Naive B cell (primary cell): Measurements from ENCODE around the gene HID1. TPM values are rescaled to one million over a fixed set of nuclear protein-coding genes. Genes with fewer than 3 reads are reported as not detected.

ENCODE experiments used
- ATAC-seq, 2 donors: fragments of 150-1000 bp; cut with Tn5 transposase; 2 replicates each; pipeline ENCODE4 v1.10.0; 2021; ENCODE audit warnings: low read depth in 2 of 2, mild to moderate bottlenecking in 2 of 2, moderate library complexity in 2 of 2
- DNase-seq: peaks from one replicate; pipeline ENCODE4 v3.0.0; 2022
- H3K27ac Mint-ChIP-seq, 6 donors: one replicate each; pipeline ENCODE4 v1.8.0; 2020 to 2022; ENCODE audit warnings: mild to moderate bottlenecking in 6 of 6, mixed read lengths in 6 of 6, moderate library complexity in 5 of 6, inconsistent platforms in 2 of 6
- H3K27me3 Mint-ChIP-seq, 3 donors: one replicate each; pipeline ENCODE4 v1.8.0; 2021 to 2022; ENCODE audit warnings: mixed read lengths in 3 of 3, mild to moderate bottlenecking in 1 of 3
- H3K36me3 Mint-ChIP-seq, 2 donors: one replicate each; pipeline ENCODE4 v1.8.0; 2020 to 2022; ENCODE audit warnings: mixed read lengths in 2 of 2, inconsistent platforms in 1 of 2, mild to moderate bottlenecking in 1 of 2
- H3K4me1 Mint-ChIP-seq, 3 donors: one replicate each; pipeline ENCODE4 v1.8.0; 2020 to 2022; ENCODE audit warnings: mixed read lengths in 3 of 3, inconsistent platforms in 1 of 3, mild to moderate bottlenecking in 1 of 3, moderate library complexity in 1 of 3
- H3K4me3 Mint-ChIP-seq, 8 donors: one replicate each; pipeline ENCODE4 v1.8.0; 2020 to 2022; ENCODE audit warnings: mild to moderate bottlenecking in 8 of 8, mixed read lengths in 8 of 8, moderate library complexity in 8 of 8, inconsistent platforms in 2 of 8
- H3K9me3 Mint-ChIP-seq, 7 donors: one replicate each; pipeline ENCODE4 v1.8.0; 2020 to 2022; ENCODE audit warnings: mixed read lengths in 7 of 7, mild to moderate bottlenecking in 5 of 7, inconsistent platforms in 2 of 7, moderate library complexity in 1 of 7
- polyA plus RNA-seq, 6 donors: library from polyadenylated mRNA; unstranded; fragments of 300-500 nt; fragmentation: Illumina TruSeq; gene quantifications; one replicate each; pipeline ENCODE4 v1.2.3, GENCODE V29; 2021; ENCODE audit warnings: low read depth in 6 of 6

The HID1 gene
- polyA plus RNA-seq, 6 donors from 2014 or later, result 0.08 to 0.23 TPM; not detected in 4

DNA sequence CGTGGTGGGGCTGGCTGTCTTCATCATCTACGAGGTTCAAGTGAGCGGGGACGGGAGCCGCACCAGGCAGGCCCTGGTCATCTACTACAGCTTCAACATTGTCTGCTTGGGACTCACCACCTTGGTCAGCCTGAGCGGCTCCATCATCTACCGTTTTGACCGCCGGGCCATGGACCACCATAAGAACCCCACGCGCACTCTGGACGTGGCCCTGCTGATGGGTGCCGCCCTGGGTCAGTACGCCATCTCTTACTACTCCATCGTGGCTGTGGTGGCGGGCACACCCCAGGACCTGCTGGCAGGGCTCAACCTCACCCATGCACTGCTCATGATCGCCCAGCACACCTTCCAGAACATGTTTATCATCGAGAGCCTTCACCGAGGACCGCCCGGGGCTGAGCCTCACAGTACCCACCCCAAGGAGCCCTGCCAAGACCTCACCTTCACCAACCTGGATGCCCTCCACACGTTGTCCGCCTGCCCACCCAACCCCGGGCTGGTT, 42.0 kb downstream of the HID1 start:
- Mint-ChIP-seq H3K36me3 (no peaks in the 10 kb centered on the region), H3K27ac (peak overlapping the region in 1 of 6 donors; percentile 33), H3K9me3 (peaks cover 0 to 2% (median 0%) of the 10 kb centered on the region in 7 donors), H3K4me1 (peaks cover 0 to 3% (median 0%) of the 10 kb centered on the region in 3 donors), H3K27me3 (peaks cover 48 to 92% (median 82%) of the 10 kb centered on the region in 3 donors), H3K4me3 (peak overlapping the region in 1 of 8 donors; percentile 22)
- no peak for ATAC-seq
- DNase-seq, result no peak

DNA sequence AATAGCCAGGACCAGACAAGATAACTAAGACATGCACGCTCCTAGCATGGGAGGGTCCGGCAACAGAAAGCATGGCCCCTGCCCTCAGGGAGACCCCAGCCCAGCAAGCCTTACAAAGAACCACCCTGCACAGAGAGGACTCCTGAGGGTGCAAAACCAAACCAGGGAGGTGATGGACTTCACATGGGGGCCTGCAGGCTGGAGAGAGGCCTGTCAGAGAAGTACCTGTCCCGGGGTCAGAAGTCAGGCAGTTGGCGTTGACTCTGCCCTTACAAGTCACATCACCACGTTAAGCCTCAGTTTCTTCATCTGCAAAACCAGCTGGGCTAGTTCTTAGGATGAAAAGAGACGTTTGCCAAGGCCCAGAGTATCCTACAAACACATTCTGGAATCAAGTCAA, 43.8 kb downstream of the HID1 start:
- DNase-seq (no peak), ATAC-seq (no peak)
- Mint-ChIP-seq H3K4me3 (no peak overlapping the region), H3K4me1 (peaks cover 3 to 10% (median 9%) of the 10 kb centered on the region in 3 donors), H3K9me3 (peaks cover 0 to 2% (median 0%) of the 10 kb centered on the region in 7 donors), H3K27me3 (peaks cover 46 to 94% (median 89%) of the 10 kb centered on the region in 3 donors), H3K36me3 (no peaks in the 10 kb centered on the region), H3K27ac (no peak overlapping the region)

- peaks cover 34 to 96% (median 82%) of the 10 kb centered on the region in 3 donors for H3K27me3 Mint-ChIP-seq
- H3K9me3 Mint-ChIP-seq, result peaks cover 0 to 2% (median 0%) of the 10 kb centered on the region in 7 donors
- no peaks in the 10 kb centered on the region for H3K36me3 Mint-ChIP-seq
- DNase-seq, result no peak
- ATAC-seq, result no peak
- peak overlapping the region in 5 of 8 donors; percentile 19 to 75 (median 45) for H3K4me3 Mint-ChIP-seq
- H3K4me1 Mint-ChIP-seq, result peaks cover 13 to 17% (median 17%) of the 10 kb centered on the region in 3 donors
- peak overlapping the region in 1 of 6 donors; percentile 64 for H3K27ac Mint-ChIP-seq
Measured at GRCh38 chr17:74925242-74925641, 47.3 kb downstream of the HID1 start.

DNA sequence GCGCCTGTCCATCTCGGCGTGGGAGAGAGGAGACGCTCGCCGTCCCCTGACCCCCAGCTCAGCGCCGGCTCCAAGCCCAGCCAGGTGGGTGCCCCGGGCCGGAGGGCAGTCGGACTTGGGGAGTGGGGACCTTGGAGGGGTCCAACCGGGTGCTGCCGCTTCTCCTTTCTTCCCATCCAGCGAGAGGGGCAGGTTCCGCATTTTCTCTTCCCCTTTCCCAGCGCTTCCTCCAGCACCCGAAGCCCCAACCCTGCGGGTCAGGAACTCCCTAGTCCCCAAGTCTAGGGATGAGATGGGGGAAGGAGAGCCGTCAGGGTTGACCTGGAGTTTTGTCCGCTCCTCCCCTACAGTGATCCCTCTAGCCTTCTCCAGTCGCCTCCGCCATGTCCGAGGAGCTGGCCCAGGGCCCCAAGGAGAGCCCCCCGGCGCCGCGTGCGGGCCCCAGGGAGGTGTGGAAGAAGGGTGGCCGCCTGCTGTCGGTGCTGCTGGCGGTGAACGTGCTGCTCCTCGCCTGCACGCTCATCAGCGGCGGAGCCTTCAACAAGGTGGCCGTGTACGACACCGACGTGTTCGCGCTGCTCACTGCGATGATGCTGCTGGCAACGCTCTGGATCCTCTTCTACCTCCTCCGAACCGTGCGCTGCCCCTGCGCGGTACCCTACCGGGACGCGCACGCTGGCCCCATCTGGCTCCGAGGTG, 48.2 kb downstream of the HID1 start, which contains the start of gene OTOP2:
Gene OTOP2, plus strand, starts transcription at position 24 of the 699 bp plus-strand sequence. Its CDS starts 360 bp downstream, at position 384.
- peak; percentile 16 to 17 for ATAC-seq
- peaks cover 34 to 94% (median 76%) of the 10 kb centered on the region in 3 donors for H3K27me3 Mint-ChIP-seq
- H3K27ac Mint-ChIP-seq, result peak within 1 kb of the TSS in 3 of 6 donors; percentile 64 to 83 (median 70)
- peaks cover 13 to 17% (median 17%) of the 10 kb centered on the region in 3 donors for H3K4me1 Mint-ChIP-seq
- no peaks in the 10 kb centered on the region for H3K36me3 Mint-ChIP-seq
- no peak for DNase-seq
- H3K9me3 Mint-ChIP-seq, result peaks cover 0 to 2% (median 0%) of the 10 kb centered on the region in 7 donors
- H3K4me3 Mint-ChIP-seq, result peak within 1 kb of the TSS in 7 of 8 donors; percentile 64 to 85 (median 70)

- Mint-ChIP-seq H3K27ac (no peak overlapping the region), H3K4me1 (peaks cover 13 to 17% (median 17%) of the 10 kb centered on the region in 3 donors), H3K27me3 (peaks cover 38 to 94% (median 73%) of the 10 kb centered on the region in 3 donors), H3K4me3 (peak overlapping the region in 5 of 8 donors; percentile 64 to 85 (median 70)), H3K36me3 (no peaks in the 10 kb centered on the region), H3K9me3 (peaks cover 0 to 2% (median 0%) of the 10 kb centered on the region in 7 donors)
- peak; percentile 65 to 74 for ATAC-seq
- peak; percentile 49 for DNase-seq
Measured at GRCh38 chr17:74923538-74924249, 48.9 kb downstream of the HID1 start.

DNA sequence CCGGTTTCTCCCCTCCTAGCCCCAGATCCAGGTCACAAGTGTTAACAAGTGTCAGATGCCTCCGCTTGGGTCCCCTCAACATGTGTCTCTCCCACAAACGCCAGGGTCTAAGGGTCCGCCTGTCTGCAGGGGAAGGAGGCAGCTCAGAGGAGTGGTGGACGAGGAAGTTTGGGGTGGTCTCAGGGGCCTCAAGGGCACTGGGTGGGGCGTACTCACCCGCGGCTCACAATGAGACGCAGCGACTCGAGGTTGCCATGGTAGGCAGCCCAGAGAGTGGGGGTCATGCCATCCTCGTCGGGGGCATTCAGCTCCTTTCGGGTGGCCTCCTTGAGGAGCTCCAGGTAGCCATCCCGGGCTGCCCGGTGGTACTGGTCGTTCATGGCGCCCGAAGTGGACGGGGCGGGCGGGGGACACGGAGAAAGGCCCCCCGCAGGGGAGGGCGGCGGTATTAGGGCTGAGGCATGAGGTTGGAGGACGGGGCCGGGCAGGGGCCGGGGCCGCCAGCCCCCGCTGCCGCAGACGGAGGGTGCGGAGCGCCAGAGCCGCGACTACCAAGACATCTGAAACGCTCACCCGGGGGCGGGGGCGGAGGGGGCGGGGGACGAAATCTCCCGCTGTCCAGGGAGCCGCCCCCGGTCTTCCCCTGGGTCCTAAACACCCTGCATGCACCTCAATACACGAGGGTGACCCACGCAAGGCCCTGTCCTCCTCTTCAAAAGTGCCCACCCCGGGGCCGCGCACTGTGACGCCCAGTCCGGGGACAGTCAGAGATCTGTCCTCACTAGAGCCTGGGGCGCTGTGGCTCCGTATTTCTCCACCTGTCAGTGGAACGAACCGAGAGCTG, 49.6 kb downstream of the HID1 start, which contains the start of gene USH1G:
Gene USH1G, minus strand, starts transcription at position 562 of the 844 bp plus-strand sequence. Its CDS starts 182 bp downstream, at position 380.
- Mint-ChIP-seq H3K27me3 (peaks cover 32 to 94% (median 69%) of the 10 kb centered on the region in 3 donors), H3K4me3 (peak within 1 kb of the TSS in 7 of 8 donors; percentile 64 to 85 (median 70)), H3K9me3 (peaks cover 0 to 2% (median 0%) of the 10 kb centered on the region in 7 donors), H3K4me1 (peaks cover 13 to 17% (median 17%) of the 10 kb centered on the region in 3 donors), H3K36me3 (no peaks in the 10 kb centered on the region), H3K27ac (peak within 1 kb of the TSS in 1 of 6 donors; percentile 70)
- DNase-seq (no peak), ATAC-seq (peak; percentile 43 to 44)

DNA sequence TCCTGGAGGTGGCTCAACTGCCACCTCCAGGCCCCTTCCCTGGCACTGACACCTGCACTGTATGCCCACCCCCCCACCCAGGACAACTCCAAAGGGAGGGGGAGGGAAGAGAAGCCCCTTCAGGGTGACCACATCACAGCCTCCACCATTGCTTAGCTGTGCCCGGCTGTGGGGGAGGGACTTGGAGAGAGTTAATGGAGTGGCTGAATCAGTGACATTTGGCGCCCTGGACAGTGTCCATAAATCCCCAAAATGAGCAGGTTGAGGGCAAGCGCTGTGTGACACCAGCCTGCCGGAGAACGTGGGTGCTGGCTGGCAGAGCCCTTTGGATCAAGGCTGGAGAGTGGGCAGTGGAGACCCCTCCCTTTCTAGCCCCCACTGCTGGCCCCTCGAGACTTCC, 50.4 kb downstream of the HID1 start:
- ATAC-seq, result no peak
- Mint-ChIP-seq H3K27ac (no peak overlapping the region), H3K27me3 (peaks cover 30 to 94% (median 62%) of the 10 kb centered on the region in 3 donors), H3K4me3 (peak overlapping the region in 3 of 8 donors; percentile 64 to 69 (median 67)), H3K9me3 (peaks cover 0 to 2% (median 0%) of the 10 kb centered on the region in 7 donors), H3K36me3 (no peaks in the 10 kb centered on the region), H3K4me1 (peaks cover 13 to 17% (median 17%) of the 10 kb centered on the region in 3 donors)
- no peak for DNase-seq

DNA sequence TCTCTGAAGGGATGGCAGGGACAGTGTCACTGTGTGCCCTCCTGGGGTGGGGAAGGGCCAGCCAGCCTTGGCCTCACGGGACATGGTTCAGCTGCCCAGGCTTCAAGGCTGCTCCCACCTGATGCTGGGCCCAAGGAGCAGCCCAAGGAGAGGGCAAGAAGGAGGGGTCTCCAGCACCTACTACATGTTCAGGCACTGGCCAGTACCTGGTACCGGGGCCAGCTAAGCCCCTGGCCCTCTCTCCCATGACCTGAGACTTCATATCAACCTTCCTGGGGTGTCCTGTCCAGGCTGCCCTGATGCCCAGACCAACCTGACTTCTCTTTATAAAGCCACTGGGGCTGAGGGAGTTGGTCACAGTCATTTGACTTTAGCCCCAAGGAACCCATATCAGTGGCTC, 50.8 kb downstream of the HID1 start:
- Mint-ChIP-seq H3K4me3 (no peak overlapping the region), H3K9me3 (peaks cover 0 to 2% (median 0%) of the 10 kb centered on the region in 7 donors), H3K36me3 (no peaks in the 10 kb centered on the region), H3K4me1 (peaks cover 13 to 17% (median 17%) of the 10 kb centered on the region in 3 donors), H3K27ac (no peak overlapping the region), H3K27me3 (peaks cover 31 to 97% (median 66%) of the 10 kb centered on the region in 3 donors)
- DNase-seq, result no peak
- ATAC-seq, result no peak

DNA sequence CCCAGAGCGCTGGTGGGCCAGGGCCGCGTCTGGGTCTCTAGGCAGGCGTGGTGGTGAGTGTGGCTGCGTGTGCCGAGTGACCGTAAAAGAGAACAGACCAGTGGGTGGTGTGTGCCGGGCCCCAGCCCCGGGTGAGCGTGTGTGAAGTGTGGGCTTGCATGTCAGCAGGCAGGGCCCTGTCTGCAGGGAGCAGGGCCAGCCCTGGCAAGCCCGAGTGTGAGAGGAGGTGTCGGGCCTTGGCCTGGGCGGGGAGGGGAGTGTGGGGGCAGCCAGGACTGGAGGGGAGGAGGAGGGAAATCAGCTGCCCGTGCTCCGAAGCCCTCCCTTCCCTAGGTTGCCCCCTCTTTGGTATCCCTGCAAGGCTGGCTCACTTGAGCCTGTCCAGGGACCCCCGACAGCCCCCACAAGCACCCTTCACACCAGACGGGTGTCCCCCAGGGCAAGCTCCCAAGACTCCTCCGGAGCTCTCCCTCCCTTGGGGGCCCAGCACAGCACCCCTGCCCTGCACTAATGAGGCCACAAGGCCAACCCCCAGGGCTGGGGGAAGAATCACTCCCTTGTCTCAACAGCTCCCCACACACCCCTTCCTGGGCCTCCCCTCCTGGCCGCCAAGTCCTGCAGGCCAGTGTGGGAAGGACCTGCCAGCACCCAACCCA, 51.4 kb downstream of the HID1 start:
- Mint-ChIP-seq H3K36me3 (no peaks in the 10 kb centered on the region), H3K4me1 (peaks cover 13 to 17% (median 17%) of the 10 kb centered on the region in 3 donors), H3K4me3 (no peak overlapping the region), H3K27ac (no peak overlapping the region), H3K9me3 (peaks cover 0 to 5% (median 0%) of the 10 kb centered on the region in 7 donors), H3K27me3 (peaks cover 30 to 97% (median 67%) of the 10 kb centered on the region in 3 donors)
- no peak for DNase-seq
- no peak for ATAC-seq

GRCh38 chr17:74920642-74921025, 51.9 kb downstream of the HID1 start:
- Mint-ChIP-seq H3K27ac (no peak overlapping the region), H3K27me3 (peaks cover 28 to 96% (median 67%) of the 10 kb centered on the region in 3 donors), H3K4me3 (no peak overlapping the region), H3K9me3 (peaks cover 0 to 5% (median 0%) of the 10 kb centered on the region in 7 donors), H3K4me1 (peaks cover 13 to 17% (median 17%) of the 10 kb centered on the region in 3 donors), H3K36me3 (no peaks in the 10 kb centered on the region)
- DNase-seq, result no peak
- no peak for ATAC-seq

DNA sequence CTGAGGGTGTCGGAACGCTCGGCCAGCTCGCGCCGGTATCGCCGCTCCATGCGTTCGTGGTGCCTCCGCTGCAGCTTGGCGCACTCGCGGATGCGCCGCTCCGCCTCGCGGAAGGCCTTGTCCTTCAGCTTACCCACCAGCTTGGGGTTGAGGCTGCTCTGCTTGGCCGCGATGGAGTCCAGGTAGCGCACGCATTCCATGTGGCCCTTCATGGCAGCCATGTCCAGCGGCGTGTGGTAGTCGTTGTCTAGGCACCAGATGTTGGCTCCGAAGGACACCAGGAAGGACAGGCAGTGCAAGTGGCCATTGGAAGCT, 52.3 kb downstream of the HID1 start:
- Mint-ChIP-seq H3K9me3 (peaks cover 0 to 5% (median 0%) of the 10 kb centered on the region in 7 donors), H3K27ac (no peak overlapping the region), H3K36me3 (no peaks in the 10 kb centered on the region), H3K4me3 (peak overlapping the region in 1 of 8 donors; percentile 41), H3K4me1 (peaks cover 13 to 17% (median 17%) of the 10 kb centered on the region in 3 donors), H3K27me3 (peaks cover 25 to 93% (median 64%) of the 10 kb centered on the region in 3 donors)
- no peak for DNase-seq
- ATAC-seq, result no peak
